A549 (cell line): ENCODE results near the gene CMAS. TPM values are rescaled to one million over a fixed set of nuclear protein-coding genes. Genes with fewer than 3 reads are reported as not detected.
"Not testable (repeated sequence)": the region's sequence is repeated elsewhere in the genome, so short reads cannot be mapped to it uniquely, and the experiment has no call there.

ENCODE experiments used
- ATAC-seq, 2 experiments: fragments of 200-7000 bp in 1 of 2; fragments of >200 bp in 1 of 2; cut with Nextera tagmentation in 1 of 2; cut with Tn5 transposase in 1 of 2; 3 replicates each; pipeline versions ENCODE4 v1.8.0 to v1.9.1; 2018 to 2020; ENCODE audit warnings: mild to moderate bottlenecking in 1 of 2, moderate library complexity in 1 of 2
- CTCF ChIA-PET: fragments of 300-600 bp; sonication (Branson Sonifier 250); formaldehyde crosslinking; extraction: SDS; loops from one replicate; lab custom pipeline; 2021; ENCODE audit warnings: antibody characterized with exemption, inconsistent platforms; lab: Yijun Ruan, JAX
- POLR2A ChIA-PET: fragments of 350-600 bp; formaldehyde crosslinking; extraction: SDS; loops from one replicate; lab custom pipeline; 2021; ENCODE audit warnings: antibody characterized with exemption, inconsistent platforms; lab: Yijun Ruan, JAX
- DNase-seq, 2 experiments: peaks; one replicate each; pipeline versions ENCODE4 v3.0.0 to v3.0.0-alpha.2; 2011 to 2016; ENCODE audit warnings: low read depth in 1 of 2, low spot score in 1 of 2
- FAIRE-seq: peaks from 2 replicates; lab custom pipeline; 2011; peaks lifted over from hg19 to GRCh38; lab: Jason Lieb, UNC
- H3K27ac ChIP-seq, 2 experiments: fragments of >200 bp; sonication (Bioruptor Twin); formaldehyde crosslinking; 3 replicates each; pipeline ENCODE4 v1.5.1; 2016 to 2017
- H3K4me1 ChIP-seq: fragments of >200 bp; sonication (Bioruptor Twin); formaldehyde crosslinking; 3 replicates; pipeline ENCODE4 v1.6.1; 2016
- H3K4me2 ChIP-seq: fragments of >200 bp; sonication (Bioruptor Twin); formaldehyde crosslinking; 3 replicates; pipeline ENCODE4 v1.6.1; 2016
- H3K4me3 ChIP-seq: fragments of >200 bp; sonication (Bioruptor Twin); formaldehyde crosslinking; 3 replicates; pipeline ENCODE4 v1.5.1; 2016
- H3K9me3 ChIP-seq: fragments of >200 bp; sonication (Bioruptor Twin); formaldehyde crosslinking; 3 replicates; pipeline ENCODE4 v1.6.1; 2016
- BCL3 ChIP-seq: fragments of >200 bp; sonication (Bioruptor Twin); formaldehyde crosslinking; IDR thresholded peaks from 3 replicates; pipeline ENCODE4 v1.6.1; 2016
- CBX8 ChIP-seq: fragments of 200-600 bp; sonication (generic); IDR thresholded peaks from 2 replicates; pipeline ENCODE4 v1.6.1; 2016
- CHD2 ChIP-seq: fragments of 150-350 bp; IDR thresholded peaks from 2 replicates; pipeline ENCODE4 v1.6.1; 2014; ENCODE audit warnings: low read length; ENCODE audit not compliant: partially characterized antibody
- CHD4 ChIP-seq: fragments of 200-600 bp; sonication (generic); IDR thresholded peaks from 2 replicates; pipeline ENCODE4 v1.6.1; 2016; ENCODE audit warnings: antibody characterized with exemption, mild to moderate bottlenecking, borderline replicate concordance
- EHF ChIP-seq: fragments of 250-450 bp; sonication (Bioruptor Pico); IDR thresholded peaks from 2 replicates; pipeline ENCODE4 v1.5.0; 2020; ENCODE audit warnings: mild to moderate bottlenecking
- EHMT2 ChIP-seq: fragments of 200-600 bp; sonication (generic); IDR thresholded peaks from 2 replicates; pipeline ENCODE4 v1.6.1; 2016; ENCODE audit warnings: antibody characterized with exemption, low read depth, mild to moderate bottlenecking, moderate library complexity
- EP300 ChIP-seq, 2 experiments: fragments of >200 bp; sonication (Bioruptor Twin); formaldehyde crosslinking; IDR thresholded peaks; 2 replicates in 1 of 2; 3 replicates in 1 of 2; pipeline ENCODE4 v1.6.1; 2016 to 2017
- ESRRA ChIP-seq: fragments of 150-350 bp; IDR thresholded peaks from 2 replicates; pipeline ENCODE4 v1.6.1; 2014; ENCODE audit warnings: mild to moderate bottlenecking, low read length, borderline replicate concordance
- FOSL2 ChIP-seq, 2 experiments: fragments of 450-650 bp in 1 of 2; fragments of >200 bp in 1 of 2; sonication (Bioruptor Twin) in 1 of 2; formaldehyde crosslinking; IDR thresholded peaks; 2 replicates each; pipeline versions ENCODE4 v1.5.0 to v1.6.1; 2016 to 2020; ENCODE audit warnings: mild to moderate bottlenecking in 1 of 2, moderate library complexity in 1 of 2
- HES2 ChIP-seq: fragments of >200 bp; sonication (Bioruptor Twin); formaldehyde crosslinking; IDR thresholded peaks from 2 replicates; pipeline ENCODE4 v1.6.1; 2016
- HOXA7 ChIP-seq: fragments of 250-450 bp; sonication (Bioruptor Pico); IDR thresholded peaks from 2 replicates; pipeline ENCODE4 v1.5.0; 2020; ENCODE audit warnings: mild to moderate bottlenecking, moderate library complexity
- HOXB13 ChIP-seq: fragments of 250-450 bp; sonication (Bioruptor Pico); IDR thresholded peaks from 2 replicates; pipeline ENCODE4 v1.5.0; 2020; ENCODE audit warnings: low read depth, mild to moderate bottlenecking, moderate library complexity
- HOXB5 ChIP-seq: fragments of 250-450 bp; sonication (Bioruptor Pico); IDR thresholded peaks from 2 replicates; pipeline ENCODE4 v1.5.0; 2020; ENCODE audit warnings: mild to moderate bottlenecking, moderate library complexity
- JUN ChIP-seq, 2 experiments: fragments of >200 bp; sonication (Bioruptor Twin); formaldehyde crosslinking; IDR thresholded peaks; 2 replicates in 1 of 2; 3 replicates in 1 of 2; pipeline ENCODE4 v1.6.1; 2016 to 2017
- KDM1A ChIP-seq: fragments of 200-600 bp; sonication (generic); IDR thresholded peaks from 2 replicates; pipeline ENCODE4 v1.6.1; 2016; ENCODE audit warnings: low read depth, mild to moderate bottlenecking
- MAZ ChIP-seq: fragments of 150-350 bp; IDR thresholded peaks from 2 replicates; pipeline ENCODE4 v1.6.1; 2014; ENCODE audit warnings: antibody characterized with exemption, low read depth, low read length, borderline replicate concordance
- PHF8 ChIP-seq: fragments of 200-600 bp; sonication (generic); IDR thresholded peaks from 2 replicates; pipeline ENCODE4 v1.6.1; 2016; ENCODE audit warnings: low read depth, mild to moderate bottlenecking, antibody characterized with exemption, moderate library complexity, borderline replicate concordance
- RARB ChIP-seq: fragments of 250-450 bp; sonication (Bioruptor Pico); IDR thresholded peaks from 2 replicates; pipeline ENCODE4 v1.8.0; 2021; ENCODE audit warnings: mild to moderate bottlenecking, moderate library complexity
- RCOR1 ChIP-seq: fragments of 150-350 bp; IDR thresholded peaks from 2 replicates; pipeline ENCODE4 v1.6.1; 2014; ENCODE audit warnings: antibody characterized with exemption, low read length, low read depth
- REST ChIP-seq: fragments of 200-600 bp; sonication (generic); IDR thresholded peaks from 2 replicates; pipeline ENCODE4 v1.6.1; 2016; ENCODE audit warnings: antibody characterized with exemption, mild to moderate bottlenecking, moderate library complexity
- SREBF2 ChIP-seq: fragments of 450-650 bp; IDR thresholded peaks from 2 replicates; pipeline ENCODE4 v1.6.1; 2014; ENCODE audit warnings: mild to moderate bottlenecking, moderate library complexity
- USF2 ChIP-seq: fragments of 450-650 bp; IDR thresholded peaks from 2 replicates; pipeline ENCODE4 v1.6.1; 2014; ENCODE audit warnings: antibody characterized with exemption
- ZFP36 ChIP-seq: fragments of 450-650 bp; IDR thresholded peaks from 2 replicates; pipeline ENCODE4 v1.6.1; 2014; ENCODE audit warnings: borderline replicate concordance; ENCODE audit not compliant: partially characterized antibody
- ZNF302 ChIP-seq: fragments of 250-450 bp; sonication (Bioruptor Pico); IDR thresholded peaks from 2 replicates; pipeline ENCODE4 v1.9.0; 2021; ENCODE audit warnings: inconsistent platforms, mild to moderate bottlenecking, moderate library complexity
- WGBS: methylation state at CpG from one replicate; pipeline ENCODE4 v1.1.6; 2017; ENCODE audit errors: missing lambda C conversion rate; 5-methylcytosine and 5-hydroxymethylcytosine counted together
- polyA plus RNA-seq, 4 experiments: library from polyadenylated mRNA; depleted of rRNA in 3 of 4; stranded (reverse); fragments of >200 nt; fragmentation: RNase III in 1 of 4; extraction: RNeasy Plus Mini Kit Qiagen cat#74134 plus additional on column Dnase treatment in 1 of 4; gene quantifications; 2 replicates in 3 of 4; 3 replicates in 1 of 4; pipeline ENCODE4 v1.2.3, GENCODE V29; 2011 to 2017

The CMAS gene
- polyA plus RNA-seq, 2 of the 4 experiments (the other 2 are of a cell fraction) = 47.1 to 68.2 TPM

GRCh38 chr12:22002430-22002829, 43.6 kb upstream of the CMAS start (continued):
- TF ChIP-seq EHMT2 = no peak

GRCh38 chr12:22007794-22008193, 38.2 kb upstream of the CMAS start:
- POLR2A ChIA-PET, H3K4me3 ChIP-seq, FAIRE-seq, ATAC-seq, H3K9me3 ChIP-seq, H3K27ac ChIP-seq, H3K4me2 ChIP-seq, H3K4me1 ChIP-seq, DNase-seq: not testable (repeated sequence)
- CTCF ChIA-PET = interaction anchor here (1.1 kb wide), 1 partner anchor 18 kb away, joined by 4 read pairs; no protein-coding TSS in a partner anchor
- WGBS = 5% methylated on average over 2 of the region's 2 CpGs

- ATAC-seq = no peak
- Histone ChIP-seq H3K27ac (no peak overlapping the region), H3K4me3 (no peak overlapping the region), H3K4me1 (no peaks in the 10 kb centered on the region), H3K9me3 (no peaks in the 10 kb centered on the region), H3K4me2 (no peak overlapping the region)
- ChIA-PET CTCF (interaction anchor here (1.1 kb wide), 1 partner anchor 19 kb away, joined by 4 read pairs; no protein-coding TSS in a partner anchor), POLR2A (no interaction called here)
- no peak for TF ChIP-seq ESRRA
- TF ChIP-seq FOSL2 (IDR thresholded peaks at IDR 0.05) = no peak
- TF ChIP-seq FOSL2 (CRISPR knock-in tag; IDR thresholded peaks at IDR 0.05) = no peak
- no peak for TF ChIP-seq EP300 (IDR thresholded peaks at IDR 0.05)
- TF ChIP-seq ZFP36 = no peak
- no peak for TF ChIP-seq CHD4
- TF ChIP-seq EHF (CRISPR knock-in tag) = no peak
- no peak for TF ChIP-seq JUN (IDR thresholded peaks at IDR 0.05)
- TF ChIP-seq SREBF2 = no peak
- TF ChIP-seq BCL3 = no peak
- no peak for TF ChIP-seq RARB (CRISPR knock-in tag)
- TF ChIP-seq PHF8 = no peak
- no peak for TF ChIP-seq RCOR1
- no peak for TF ChIP-seq HES2
- TF ChIP-seq CBX8 = no peak
- TF ChIP-seq HOXB5 (CRISPR knock-in tag) = no peak
- 67% methylated on average over 7 of the region's 7 CpGs for WGBS
- DNase-seq = no peak
- no peak for FAIRE-seq
Measured at GRCh38 chr12:22008196-22008595, 37.8 kb upstream of the CMAS start.

- ChIA-PET CTCF (interaction anchor here (1.2 to 1.8 kb wide), 2 partner anchors 24 to 316 kb away, joined by 6 to 7 read pairs; no protein-coding TSS in a partner anchor), POLR2A (no interaction called here)
- Histone ChIP-seq H3K4me3 (no peak overlapping the region), H3K4me2 (no peak overlapping the region), H3K9me3 (no peaks in the 10 kb centered on the region), H3K4me1 (no peaks in the 10 kb centered on the region), H3K27ac (no peak overlapping the region)
- 40% methylated on average over 7 of the region's 7 CpGs for WGBS
- no peak for DNase-seq
- FAIRE-seq = no peak
- no peak for ATAC-seq
- TF ChIP-seq HOXB13 (CRISPR knock-in tag) (no peak), JUN (IDR thresholded peaks at IDR 0.05) (no peak), RCOR1 (no peak), MAZ (no peak), REST (no peak), USF2 (no peak), HOXA7 (CRISPR knock-in tag) (no peak), ZNF302 (no peak), KDM1A (no peak), BCL3 (no peak), ZFP36 (no peak), CHD2 (no peak)
Measured at GRCh38 chr12:22014041-22014782, 31.8 kb upstream of the CMAS start.
